Progenitor cell of endocrine pancreas (in vitro differentiated cells): ENCODE results near the gene ZCCHC3. TPM values are rescaled to one million over a fixed set of nuclear protein-coding genes. Genes with fewer than 3 reads are reported as not detected.
A peak's percentile ranks its signal among the peaks of the same experiment; 100 is the strongest.

Source experiments
- DNase-seq: peaks from one replicate; pipeline ENCODE4 v3.0.0; 2021; ENCODE audit warnings: low spot score; ENCODE audit not compliant: unreplicated experiment
- H3K27ac Mint-ChIP-seq: 2 replicates; pipeline ENCODE4 v1.8.0; 2021; ENCODE audit warnings: mild to moderate bottlenecking, moderate library complexity, mixed read lengths
- H3K27me3 Mint-ChIP-seq: 2 replicates; pipeline ENCODE4 v1.8.0; 2021; ENCODE audit warnings: mixed read lengths
- H3K36me3 Mint-ChIP-seq: 2 replicates; pipeline ENCODE4 v1.8.0; 2022; ENCODE audit warnings: mixed read lengths; ENCODE audit not compliant: insufficient read depth
- H3K4me1 Mint-ChIP-seq: 2 replicates; pipeline ENCODE4 v1.8.0; 2021; ENCODE audit warnings: low read depth, mixed read lengths
- H3K4me3 Mint-ChIP-seq: 2 replicates; pipeline ENCODE4 v1.8.0; 2021; ENCODE audit warnings: low read depth, mild to moderate bottlenecking, moderate library complexity, mixed read lengths
- H3K9me3 Mint-ChIP-seq: 2 replicates; pipeline ENCODE4 v1.8.0; 2021; ENCODE audit warnings: low read depth, mixed read lengths
- CTCF ChIP-seq: fragments of 200-600 bp; sonication (generic); IDR thresholded peaks from one replicate; pipeline ENCODE4 v1.5.0; 2021; ENCODE audit warnings: antibody characterized with exemption, mild to moderate bottlenecking; ENCODE audit not compliant: unreplicated experiment
- total RNA-seq: library from RNA; stranded (reverse); gene quantifications from 2 replicates; pipeline ENCODE4 v1.2.1, GENCODE V29; 2021

ZCCHC3 gene
- total RNA-seq, 1 donor from 2014 or later, result 31.2 TPM

DNA sequence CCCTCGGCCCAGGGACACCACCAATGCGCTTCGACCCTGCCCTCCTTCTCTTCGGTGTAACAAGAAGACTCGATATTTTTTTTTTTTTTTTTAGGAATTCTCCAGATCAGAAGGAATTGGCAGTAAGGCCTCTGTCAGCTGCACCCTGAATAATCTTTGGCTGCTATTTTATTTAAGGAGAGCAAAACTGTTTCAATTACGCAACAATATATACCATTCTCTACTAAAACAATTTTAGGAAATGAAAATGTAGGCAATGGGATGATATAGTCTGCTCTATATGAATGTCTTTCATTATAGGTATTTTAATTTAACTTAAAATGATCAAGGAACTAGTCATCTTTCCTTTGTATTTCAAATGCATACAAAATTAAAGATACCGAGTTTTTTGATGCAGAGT, 13.3 kb downstream of the ZCCHC3 start:
- H3K4me3 Mint-ChIP-seq, result peak overlapping the region; percentile 72
- no peaks in the 10 kb centered on the region for H3K9me3 Mint-ChIP-seq
- DNase-seq, result no peak
- H3K4me1 Mint-ChIP-seq, result peaks cover 5% of the 10 kb centered on the region
- no peaks in the 10 kb centered on the region for H3K27me3 Mint-ChIP-seq
- H3K27ac Mint-ChIP-seq, result peak overlapping the region; percentile 92
- no peaks in the 10 kb centered on the region for H3K36me3 Mint-ChIP-seq
- TF ChIP-seq CTCF, result no peak

DNA sequence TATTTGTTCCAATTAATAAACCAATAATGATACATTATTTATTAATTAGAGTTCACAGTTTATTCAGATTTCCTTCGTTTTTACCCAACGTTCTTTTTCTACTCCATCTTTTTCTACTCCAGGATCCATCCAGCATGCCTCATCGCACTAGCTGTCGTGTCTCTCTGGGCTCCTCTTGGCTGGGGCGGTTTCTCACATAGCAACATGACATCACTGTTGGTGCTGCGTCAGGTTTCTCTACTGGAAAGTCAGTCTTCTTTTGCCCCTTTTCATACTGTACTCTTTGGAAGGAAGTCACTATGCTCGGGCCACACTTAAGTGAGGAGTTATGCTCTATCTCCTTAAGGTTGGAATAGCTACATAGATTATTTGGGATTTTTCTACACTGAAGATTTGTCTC, 14.2 kb downstream of the ZCCHC3 start:
- Mint-ChIP-seq H3K36me3 (no peaks in the 10 kb centered on the region), H3K27me3 (no peaks in the 10 kb centered on the region), H3K27ac (no peak overlapping the region), H3K9me3 (no peaks in the 10 kb centered on the region), H3K4me3 (no peak overlapping the region), H3K4me1 (peaks cover 5% of the 10 kb centered on the region)
- DNase-seq, result no peak
- no peak for TF ChIP-seq CTCF

- Mint-ChIP-seq H3K9me3 (no peaks in the 10 kb centered on the region), H3K4me3 (no peak overlapping the region), H3K27me3 (no peaks in the 10 kb centered on the region), H3K4me1 (peaks cover 5% of the 10 kb centered on the region), H3K27ac (no peak overlapping the region), H3K36me3 (no peaks in the 10 kb centered on the region)
- no peak for DNase-seq
- TF ChIP-seq CTCF, result no peak
These were observed 14.7 kb downstream of the ZCCHC3 start for GRCh38 chr20:312067-312466.

- no peak for DNase-seq
- peaks cover 5% of the 10 kb centered on the region for H3K4me1 Mint-ChIP-seq
- H3K27ac Mint-ChIP-seq, result no peak overlapping the region
- H3K9me3 Mint-ChIP-seq, result no peaks in the 10 kb centered on the region
- H3K36me3 Mint-ChIP-seq, result no peaks in the 10 kb centered on the region
- H3K4me3 Mint-ChIP-seq, result no peak overlapping the region
- no peaks in the 10 kb centered on the region for H3K27me3 Mint-ChIP-seq
- TF ChIP-seq CTCF, result no peak
These were observed 15.5 kb downstream of the ZCCHC3 start for GRCh38 chr20:312866-313265.

GRCh38 chr20:313402-313801, 16.0 kb downstream of the ZCCHC3 start:
- no peaks in the 10 kb centered on the region for H3K27me3 Mint-ChIP-seq
- H3K36me3 Mint-ChIP-seq, result no peaks in the 10 kb centered on the region
- H3K4me1 Mint-ChIP-seq, result peaks cover 5% of the 10 kb centered on the region
- no peak for DNase-seq
- H3K4me3 Mint-ChIP-seq, result no peak overlapping the region
- no peak overlapping the region for H3K27ac Mint-ChIP-seq
- H3K9me3 Mint-ChIP-seq, result no peaks in the 10 kb centered on the region
- TF ChIP-seq CTCF, result no peak
